ENCODE results near the gene TRIM67.
"Not testable (repeated sequence)": the region's sequence is repeated elsewhere in the genome, so short reads cannot be mapped to it uniquely, and the experiment has no call there.

TRIM67 gene

DNA sequence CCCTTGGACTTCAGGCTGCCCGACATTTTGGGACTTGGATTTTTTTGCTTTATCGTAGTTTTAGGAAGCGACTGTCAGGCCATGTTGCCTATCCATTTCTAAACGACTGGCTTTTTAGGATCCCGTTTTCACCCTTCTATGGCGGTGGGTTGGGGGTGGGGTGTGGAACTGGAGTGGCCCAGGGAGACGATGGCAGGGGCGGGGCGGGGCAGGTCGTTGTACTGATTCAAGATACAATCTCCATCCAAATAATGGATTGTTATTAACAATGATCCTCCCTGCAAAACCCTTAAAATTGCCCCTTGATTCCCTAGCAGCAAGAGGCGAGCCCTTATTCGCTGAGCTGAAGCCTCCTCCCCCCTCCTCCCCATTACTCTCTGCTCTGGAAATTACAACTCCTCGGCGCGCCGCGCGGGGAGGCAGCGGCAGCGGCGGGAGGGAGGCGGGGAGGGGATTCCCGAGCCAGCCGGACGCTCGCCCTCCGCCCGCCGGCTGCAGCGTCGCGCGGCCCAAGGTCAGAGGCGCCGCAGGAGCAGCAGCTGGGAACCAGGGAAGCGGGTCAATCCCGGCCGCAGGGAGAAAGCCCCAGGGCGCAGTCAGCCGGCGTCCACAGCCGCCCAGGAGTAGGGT lies at the start of gene TRIM67:
TSS of gene TRIM67 (plus strand) at position 392 of the 630 bp plus-strand sequence. CDS start 912 bp downstream, outside the sequence.
- no peak for DNase-seq (ENCODE audit: low spot score)

DNA sequence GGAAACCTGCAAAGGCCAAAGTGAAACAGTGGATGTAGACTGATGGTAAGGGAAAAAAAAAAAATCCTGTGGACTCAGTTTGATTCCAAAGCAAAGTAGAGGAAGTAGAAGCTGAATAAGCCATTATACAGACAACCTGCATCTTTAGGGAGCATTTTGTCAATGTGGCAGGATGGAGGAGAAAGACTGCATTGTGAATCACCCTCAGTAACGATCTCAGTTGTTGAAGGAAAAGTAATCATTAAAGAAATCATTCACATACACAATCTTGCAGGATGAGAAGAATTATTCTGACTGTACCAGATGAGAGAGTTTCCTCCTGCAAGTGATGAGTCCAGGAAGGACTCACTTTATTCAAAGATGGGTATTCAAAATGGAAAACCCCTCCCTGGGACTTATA lies 45.1 kb upstream of the TRIM67 start:
- no peak for DNase-seq (ENCODE audit: low spot score)

- DNase-seq (ENCODE audit: low spot score), result no peak
Measured at GRCh38 chr1:231118704-231119453, 43.0 kb upstream of the TRIM67 start.

DNA sequence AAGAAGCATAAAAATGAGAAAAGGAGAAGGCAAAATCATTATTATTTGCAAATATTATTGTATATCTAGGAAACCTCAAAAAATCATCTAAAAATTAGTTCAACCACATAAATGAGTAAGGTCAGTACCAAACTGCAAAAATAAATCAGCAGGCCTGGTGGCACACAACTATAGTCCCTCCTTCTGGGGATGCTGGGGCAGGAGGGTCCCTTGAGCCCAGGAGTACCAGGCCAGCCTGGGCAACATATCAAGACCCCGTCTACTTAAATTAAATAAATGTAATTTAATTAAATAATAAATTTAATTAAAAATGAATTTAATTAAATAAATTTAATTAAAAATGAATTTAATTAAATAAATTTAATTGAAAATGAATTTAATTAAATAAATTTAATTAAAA lies 40.3 kb upstream of the TRIM67 start:
- no peak for DNase-seq (ENCODE audit: low spot score)

- no peak for DNase-seq (ENCODE audit: low spot score)
Measured at GRCh38 chr1:231122143-231122542, 39.7 kb upstream of the TRIM67 start.

GRCh38 chr1:231124746-231125145 lies 37.1 kb upstream of the TRIM67 start:
- no peak for DNase-seq (ENCODE audit: low spot score)

GRCh38 chr1:231125972-231126580 lies 35.8 kb upstream of the TRIM67 start:
- no peak for DNase-seq (ENCODE audit: low spot score)

DNA sequence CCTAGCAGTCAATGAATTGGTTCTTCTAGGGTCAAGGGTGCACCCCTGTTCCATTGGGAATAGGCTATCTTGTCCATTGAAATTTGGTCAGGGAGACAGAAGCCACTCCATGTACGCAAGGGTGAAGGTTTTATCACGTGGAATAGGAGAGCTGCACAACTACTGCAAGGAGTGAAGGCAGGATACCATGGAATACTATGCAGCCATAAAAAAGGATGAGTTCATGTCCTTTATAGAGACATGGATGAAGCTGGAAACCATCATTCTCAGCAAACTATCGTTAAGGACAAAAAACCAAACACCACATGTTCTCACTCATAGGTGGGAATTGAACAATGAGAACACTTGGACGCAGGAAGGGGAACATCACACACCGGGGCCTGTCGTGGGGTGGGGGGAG lies 34.8 kb upstream of the TRIM67 start:
- not testable (repeated sequence) for DNase-seq (ENCODE audit: low spot score)

DNA sequence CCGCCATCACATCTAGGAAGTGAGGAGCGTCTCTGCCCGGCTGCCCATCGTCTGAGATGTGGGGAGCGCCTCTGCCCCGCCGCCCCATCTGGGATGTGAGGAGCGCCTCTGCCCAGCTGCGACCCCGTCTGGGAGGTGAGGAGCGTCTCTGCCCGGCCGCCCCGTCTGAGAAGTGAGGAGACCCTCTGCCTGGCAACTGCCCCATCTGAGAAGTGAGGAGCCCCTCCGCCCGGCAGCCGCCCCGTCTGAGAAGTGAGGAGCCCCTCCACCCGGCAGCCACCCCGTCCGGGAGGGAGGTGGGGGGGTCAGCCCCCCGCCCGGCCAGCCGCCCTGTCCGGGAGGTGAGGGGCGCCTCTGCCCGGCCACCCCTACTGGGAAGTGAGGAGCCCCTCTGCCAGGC lies 33.4 kb upstream of the TRIM67 start:
- not testable (repeated sequence) for DNase-seq (ENCODE audit: low spot score)

DNA sequence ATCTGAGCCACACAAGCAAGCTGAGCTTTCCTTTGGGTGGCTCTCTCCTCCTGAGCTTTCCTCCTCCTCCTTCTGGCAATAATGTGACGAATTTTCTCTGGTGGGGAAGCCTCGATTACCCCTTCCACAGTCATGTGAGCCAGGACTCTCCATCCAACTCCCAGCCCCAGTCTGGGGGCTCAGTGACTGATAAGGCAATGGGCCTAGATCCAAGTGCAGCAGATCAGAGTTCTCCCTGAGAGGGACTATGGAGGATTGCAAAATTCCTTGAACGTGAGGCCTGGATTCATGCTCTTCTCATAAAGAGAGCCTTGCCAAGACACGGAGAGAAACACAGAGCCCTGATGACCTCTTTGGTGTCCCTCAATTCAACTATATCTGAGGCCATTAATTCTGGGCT lies 31.3 kb upstream of the TRIM67 start:
- no peak for DNase-seq (ENCODE audit: low spot score)

DNA sequence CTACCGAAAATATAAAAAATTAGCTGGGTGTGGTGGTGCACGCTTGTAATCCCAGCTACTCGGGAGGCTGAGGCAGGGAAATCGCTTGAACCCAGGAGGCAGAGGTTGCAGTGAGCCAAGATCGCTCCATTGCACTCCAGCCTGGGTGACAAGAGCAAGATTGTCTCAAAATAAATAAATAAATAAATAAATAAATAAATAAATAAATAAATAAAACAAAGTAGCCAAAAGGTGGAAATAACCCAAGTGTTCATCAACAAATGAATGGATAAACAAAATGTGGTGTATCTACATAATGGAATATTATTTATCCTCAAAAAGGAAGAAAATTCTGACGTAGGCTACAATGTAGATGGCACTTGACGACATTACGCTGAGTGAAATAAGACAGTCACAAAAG lies 29.3 kb upstream of the TRIM67 start:
- not testable (repeated sequence) for DNase-seq (ENCODE audit: low spot score)

- DNase-seq (ENCODE audit: low spot score), result no peak
Measured at GRCh38 chr1:231134624-231135023, 27.2 kb upstream of the TRIM67 start.

GRCh38 chr1:231138236-231138635 lies 23.6 kb upstream of the TRIM67 start:
- no peak for DNase-seq (ENCODE audit: low spot score)

DNA sequence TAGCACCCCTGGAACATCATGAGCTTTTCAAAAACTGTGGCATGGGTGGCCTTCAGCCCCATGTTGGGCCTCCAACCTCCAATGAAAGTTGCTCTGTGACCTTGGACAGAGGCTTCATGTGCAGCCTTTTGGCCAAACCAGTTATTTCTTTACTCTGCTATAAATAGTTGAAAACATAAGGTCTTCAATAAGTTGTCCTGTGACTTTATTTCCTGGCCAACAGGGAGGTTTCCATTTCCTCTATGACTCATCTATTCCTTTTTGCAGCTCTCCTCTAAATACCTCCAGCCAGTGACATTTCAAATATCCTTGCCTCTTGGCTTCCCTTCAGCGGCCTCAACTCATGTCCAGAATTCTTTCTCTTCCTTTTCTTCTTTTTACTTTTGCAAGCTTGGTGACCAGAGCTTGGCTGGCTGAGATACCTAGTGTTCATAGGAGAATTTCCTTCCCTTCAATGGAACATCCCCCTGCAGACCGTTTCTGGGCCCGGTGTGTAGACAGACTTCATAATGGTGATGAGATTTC lies 22.7 kb upstream of the TRIM67 start:
- DNase-seq (ENCODE audit: low spot score), result no peak

DNA sequence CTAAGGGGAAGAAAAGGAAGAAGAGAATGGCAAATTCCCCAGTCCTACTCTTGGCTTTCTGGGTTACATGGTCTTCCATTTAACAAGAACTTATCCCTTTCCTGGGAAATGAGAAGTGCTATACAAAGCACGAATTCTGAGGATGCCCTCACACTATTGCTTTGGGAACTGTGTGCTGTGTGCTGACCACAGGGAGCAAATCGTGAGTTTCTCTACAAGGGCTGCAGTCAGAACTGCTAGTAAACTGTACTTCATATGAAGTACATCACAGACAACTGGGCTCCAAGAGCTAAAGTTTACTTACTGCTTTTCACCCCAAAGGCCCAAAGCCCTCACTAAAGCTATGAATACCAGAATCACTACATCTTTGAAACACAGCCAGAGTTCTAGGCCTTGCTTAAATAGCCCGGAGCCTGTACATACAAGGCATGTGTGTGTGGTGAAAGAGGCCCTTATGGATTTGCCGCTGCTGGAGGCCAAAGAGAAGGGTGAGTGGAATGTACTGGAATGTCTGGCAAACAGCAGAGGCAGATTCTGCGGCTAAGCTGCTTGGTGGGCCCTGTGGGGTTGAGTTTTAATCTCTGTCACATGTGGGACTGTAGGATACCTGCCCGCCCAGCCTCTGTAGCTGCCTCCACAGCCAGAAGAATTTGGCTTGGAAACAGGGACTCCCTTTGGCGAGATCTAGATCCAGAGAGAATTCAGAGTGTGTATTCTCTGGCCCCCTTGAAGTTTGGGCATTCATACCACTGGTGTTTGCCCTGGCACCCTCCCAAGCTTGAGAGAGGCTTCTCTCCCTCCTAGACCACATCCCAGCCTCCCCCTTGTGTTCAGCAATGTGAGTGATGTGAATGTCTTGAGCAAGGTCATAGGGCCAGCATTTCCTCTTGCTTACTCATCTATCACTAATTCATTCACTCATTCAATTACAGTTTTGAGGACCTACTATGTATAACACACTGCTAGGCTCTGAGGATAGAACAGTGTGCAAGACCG lies 21.9 kb upstream of the TRIM67 start:
- DNase-seq (ENCODE audit: low spot score), result no peak

DNA sequence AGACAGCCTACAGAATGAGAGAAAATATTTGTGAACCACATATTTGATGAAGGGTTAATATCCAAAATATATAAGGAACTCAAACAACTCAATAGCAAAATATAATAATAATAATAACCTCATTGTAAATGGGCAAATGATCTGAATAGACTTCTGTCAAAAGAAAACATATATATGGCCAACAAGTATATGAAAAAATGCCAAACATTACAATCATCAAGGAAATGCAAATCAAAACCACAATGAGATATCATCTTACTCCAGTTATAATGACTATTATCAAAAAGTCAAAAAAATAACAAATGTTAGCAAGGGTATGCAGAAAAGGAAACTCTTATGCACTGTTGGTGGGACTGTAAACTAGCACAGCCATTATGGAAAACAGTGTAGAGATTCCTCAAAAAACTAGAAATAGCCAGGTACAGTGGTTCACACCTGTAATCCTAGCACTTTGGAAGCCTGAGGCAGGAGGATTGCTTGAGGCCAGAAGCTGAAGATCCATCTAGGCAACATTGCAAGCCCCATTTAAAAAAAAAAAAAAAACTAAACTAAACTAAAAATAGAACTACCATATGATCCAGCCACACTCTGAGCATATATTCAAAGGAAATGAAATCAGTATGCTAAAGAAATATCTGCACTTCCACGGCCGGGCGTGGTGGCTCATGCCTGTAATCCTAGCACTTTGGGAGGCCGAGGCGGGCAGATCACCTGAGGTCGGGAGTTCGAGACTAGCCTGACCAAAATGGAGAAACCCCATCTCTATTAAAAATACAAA lies 17.3 kb upstream of the TRIM67 start:
- no peak for DNase-seq (ENCODE audit: low spot score)

- DNase-seq (ENCODE audit: low spot score), result no peak
Measured at GRCh38 chr1:231147896-231148295, 14.0 kb upstream of the TRIM67 start.

GRCh38 chr1:231151811-231152210 lies 10.0 kb upstream of the TRIM67 start:
- no peak for DNase-seq (ENCODE audit: low spot score)

- no peak for DNase-seq (ENCODE audit: low spot score)
Measured at GRCh38 chr1:231153726-231154125, 8.1 kb upstream of the TRIM67 start.

DNA sequence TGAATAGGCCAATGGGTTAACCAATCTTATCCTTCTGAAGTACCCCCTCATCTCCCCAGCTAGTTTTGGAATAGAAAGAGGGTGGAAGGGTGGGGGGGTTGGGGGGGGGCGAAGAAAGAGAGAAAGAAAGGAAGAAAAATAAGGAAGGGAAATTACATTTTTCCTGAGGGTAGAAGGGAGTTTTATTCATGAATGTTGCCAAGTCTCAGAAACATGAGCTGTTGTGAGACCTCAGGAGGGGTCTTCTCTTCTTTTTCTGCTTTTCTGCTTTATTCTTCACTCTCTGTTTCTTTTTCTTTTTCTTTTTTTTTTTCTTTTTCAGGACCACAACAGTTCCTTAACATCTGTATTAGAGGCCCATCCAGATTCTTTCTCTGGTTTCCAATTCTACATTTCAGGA lies 6.0 kb upstream of the TRIM67 start:
- DNase-seq (ENCODE audit: low spot score), result no peak

GRCh38 chr1:231157311-231157710 lies 4.5 kb upstream of the TRIM67 start:
- no peak for DNase-seq (ENCODE audit: low spot score)

All from germinal center (tissue), 1 donor.